Measurements from ENCODE around the gene SMU1.

Gene SMU1

DNA sequence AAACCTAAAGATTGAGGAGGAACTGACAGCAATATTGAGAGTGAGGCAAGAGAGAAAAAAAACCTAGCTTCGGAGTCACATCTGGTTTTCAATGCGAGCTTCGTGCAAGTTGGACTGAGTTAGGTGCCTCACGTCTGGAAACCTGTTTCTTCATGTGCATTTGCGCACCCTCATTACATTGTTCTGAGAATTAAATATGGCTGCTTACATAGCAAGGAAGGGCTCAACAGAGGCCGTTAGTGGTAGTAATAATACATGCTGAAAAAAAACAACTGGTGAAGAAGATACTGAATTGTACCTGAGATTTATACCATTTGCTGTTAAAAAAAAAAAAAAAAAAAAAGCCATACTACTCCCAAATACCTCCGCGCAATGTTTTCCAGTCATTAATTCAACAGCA, 32.8 kb downstream of the SMU1 start:
- no peak for DNase-seq

DNA sequence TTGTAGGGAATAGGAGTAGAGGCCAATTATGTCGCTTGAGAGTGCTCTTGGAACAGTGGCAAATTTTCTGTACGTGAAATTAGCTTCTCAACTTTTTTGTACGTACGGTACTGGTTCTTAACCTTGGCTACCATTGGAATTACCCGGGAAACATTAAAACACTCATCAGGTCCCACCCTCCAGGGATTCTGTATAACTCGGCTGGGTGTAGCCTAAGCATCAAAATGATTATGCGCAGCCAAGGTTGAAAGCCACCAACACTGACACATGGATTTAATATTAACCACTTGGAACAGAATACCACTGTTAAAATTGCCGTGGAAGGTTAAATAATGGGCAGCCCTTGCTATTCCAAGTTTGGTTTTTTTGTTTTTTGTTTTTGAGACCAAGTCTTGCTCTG, 34.0 kb downstream of the SMU1 start:
- no peak for DNase-seq

GRCh38 chr9:33041432-33042188, 34.9 kb downstream of the SMU1 start:
- no peak for DNase-seq

DNA sequence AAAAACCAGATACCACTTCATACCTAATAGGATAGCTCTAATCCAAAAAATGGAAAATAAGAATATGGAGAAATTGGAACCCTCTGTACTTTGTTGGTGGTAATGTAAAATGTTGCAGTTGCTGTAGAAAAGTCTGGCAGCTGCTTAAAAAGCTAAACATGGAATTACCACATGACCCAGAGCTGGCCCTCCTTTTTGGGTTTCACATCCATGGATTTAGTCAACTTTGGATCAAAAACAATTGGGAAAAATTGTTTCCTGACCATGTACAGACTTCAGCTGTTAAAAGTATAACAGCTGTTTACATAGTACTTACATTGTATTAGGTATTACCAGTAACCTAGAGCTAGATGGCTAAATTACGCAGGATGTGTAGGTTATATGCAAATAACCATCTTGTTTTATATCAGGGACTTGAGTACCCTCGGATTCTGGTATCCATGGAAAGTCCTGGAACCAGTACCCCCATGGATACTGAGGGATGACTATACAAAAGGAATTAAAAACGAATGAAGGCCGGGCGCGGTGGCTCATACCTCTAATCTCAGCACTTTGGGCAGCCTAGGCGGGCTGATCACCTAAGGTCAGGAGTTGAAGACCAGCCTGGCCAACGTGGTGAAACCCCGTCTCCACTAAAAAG, 35.6 kb downstream of the SMU1 start:
- no peak for DNase-seq

GRCh38 chr9:33032865-33033264, 43.6 kb downstream of the SMU1 start:
- no peak for DNase-seq

DNA sequence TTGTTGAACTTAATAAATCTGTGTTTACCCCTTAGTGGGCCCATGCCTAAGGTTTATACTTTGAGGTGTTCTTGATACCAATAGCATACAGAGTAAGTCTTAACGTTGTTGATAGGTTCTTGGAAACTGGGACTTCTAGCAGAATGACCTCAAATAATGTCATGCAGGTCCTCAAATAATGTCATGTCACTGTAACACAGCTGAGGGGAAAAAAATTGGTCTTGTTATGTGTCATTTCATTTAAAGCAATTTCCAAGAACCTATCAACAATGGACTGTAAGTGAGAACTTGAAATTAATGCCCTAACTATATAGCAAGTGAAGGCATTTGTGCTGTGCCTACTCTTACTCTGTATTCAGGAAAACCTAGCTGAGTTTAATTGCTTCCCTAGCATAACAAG, 44.2 kb downstream of the SMU1 start:
- no peak for DNase-seq

DNA sequence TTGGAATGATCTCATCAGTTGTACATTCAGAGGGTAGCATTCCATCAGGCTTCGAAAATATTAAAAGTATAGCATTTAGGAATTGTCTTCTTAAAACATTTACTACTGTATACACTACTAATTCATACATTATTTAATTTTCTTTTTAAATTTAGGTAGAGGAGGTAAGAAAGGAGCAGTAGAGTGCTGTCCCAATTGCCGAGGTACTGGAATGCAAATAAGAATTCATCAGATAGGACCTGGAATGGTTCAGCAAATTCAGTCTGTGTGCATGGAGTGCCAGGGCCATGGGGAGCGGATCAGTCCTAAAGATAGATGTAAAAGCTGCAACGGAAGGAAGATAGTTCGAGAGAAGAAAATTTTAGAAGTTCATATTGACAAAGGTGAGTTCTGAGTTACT, 46.2 kb downstream of the SMU1 start:
- no peak for DNase-seq

- DNase-seq = no peak
Observed at GRCh38 chr9:33029231-33029786, 47.2 kb downstream of the SMU1 start.

DNA sequence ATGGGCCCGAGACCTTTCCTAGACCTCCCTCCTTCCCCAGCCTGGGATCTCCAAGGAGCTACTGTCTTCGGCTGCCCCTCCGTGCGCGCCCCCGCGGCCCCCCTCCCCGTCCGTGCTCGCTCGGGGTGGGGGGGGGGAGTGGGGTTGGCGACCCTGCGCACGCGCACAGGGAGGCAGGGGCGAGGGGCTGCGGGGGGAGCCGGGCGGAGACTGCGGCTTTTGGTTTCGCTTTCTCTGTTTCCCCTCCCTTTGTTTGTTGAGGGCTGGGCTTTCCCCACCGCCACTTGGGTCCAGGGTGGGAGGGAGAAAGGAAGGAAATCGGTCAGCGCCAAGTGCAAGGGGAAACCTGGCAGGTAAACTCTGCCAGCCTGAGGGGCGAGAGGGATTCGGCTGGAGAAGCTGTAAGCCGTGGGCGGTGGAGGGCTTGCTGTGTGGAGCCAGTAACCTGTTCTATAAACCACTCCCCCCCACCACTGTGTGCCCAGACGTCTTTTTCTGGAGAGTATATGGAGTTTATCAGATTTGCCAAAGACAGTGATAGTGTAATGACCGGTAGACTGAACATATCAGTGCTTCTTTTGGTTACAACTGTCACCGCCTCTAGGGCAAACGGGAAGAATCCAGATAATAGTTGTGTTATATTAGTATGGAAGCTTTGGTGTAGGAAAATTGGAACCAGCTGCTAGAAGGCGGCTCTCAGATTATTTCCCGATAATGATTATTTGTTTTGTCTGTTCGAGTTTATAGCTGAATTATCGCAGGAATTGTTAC, 50.7 kb downstream of the SMU1 start:
- DNase-seq = peak; percentile 85

DNA sequence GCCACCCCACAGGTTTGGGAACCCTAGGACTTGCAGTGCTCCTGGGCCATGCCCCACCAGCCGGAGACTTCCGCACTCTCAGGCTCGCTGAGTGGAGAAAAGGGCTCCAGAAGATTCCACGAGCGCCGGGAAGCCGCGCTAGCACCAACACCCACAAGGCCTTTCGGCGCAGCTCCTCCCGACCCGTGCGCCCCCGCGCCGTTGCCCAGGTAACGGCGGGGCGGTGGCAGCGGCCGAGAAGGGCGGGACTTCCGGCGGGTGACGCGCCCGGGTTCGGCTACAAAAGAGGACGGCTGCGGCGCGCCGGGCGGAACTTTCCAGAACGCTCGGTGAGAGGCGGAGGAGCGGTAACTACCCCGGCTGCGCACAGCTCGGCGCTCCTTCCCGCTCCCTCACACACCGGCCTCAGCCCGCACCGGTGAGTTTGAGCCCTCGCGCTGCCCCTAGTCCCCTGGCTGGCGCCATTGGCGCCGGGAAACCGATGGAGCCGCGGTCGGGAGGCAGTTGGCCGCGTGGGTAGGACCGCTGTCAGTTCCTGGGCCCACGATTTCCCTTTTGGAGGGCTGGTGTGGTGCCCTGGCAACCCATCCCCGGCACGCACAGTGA, 51.4 kb downstream of the SMU1 start, which contains the start of gene DNAJA1:
DNAJA1 (plus strand) TSS at position 308 of the 606 bp plus-strand sequence. CDS start 1,212 bp downstream, outside the sequence.
- peak; percentile 100 for DNase-seq

GRCh38 chr9:33024126-33024965, 52.1 kb downstream of the SMU1 start:
- no peak for DNase-seq

DNA sequence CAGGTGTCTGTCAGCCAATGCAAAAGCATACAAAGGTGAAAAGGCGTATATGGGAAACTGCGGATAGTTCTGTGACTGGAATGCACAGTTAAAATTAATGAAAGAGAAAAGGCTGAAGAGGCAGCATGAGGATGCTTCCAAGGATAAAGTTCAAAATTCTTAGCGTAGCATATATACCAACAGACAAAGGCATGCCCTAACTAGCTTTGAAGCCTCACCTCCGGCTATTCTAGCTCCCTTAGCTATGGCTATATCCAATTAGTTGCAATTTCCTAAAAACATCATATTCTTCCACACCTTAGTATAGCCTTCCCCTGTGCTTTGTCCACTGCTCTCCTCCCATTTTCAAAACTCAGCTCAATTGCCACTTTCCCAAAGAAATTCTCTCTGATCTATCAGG, 52.8 kb downstream of the SMU1 start:
- no peak for DNase-seq

DNA sequence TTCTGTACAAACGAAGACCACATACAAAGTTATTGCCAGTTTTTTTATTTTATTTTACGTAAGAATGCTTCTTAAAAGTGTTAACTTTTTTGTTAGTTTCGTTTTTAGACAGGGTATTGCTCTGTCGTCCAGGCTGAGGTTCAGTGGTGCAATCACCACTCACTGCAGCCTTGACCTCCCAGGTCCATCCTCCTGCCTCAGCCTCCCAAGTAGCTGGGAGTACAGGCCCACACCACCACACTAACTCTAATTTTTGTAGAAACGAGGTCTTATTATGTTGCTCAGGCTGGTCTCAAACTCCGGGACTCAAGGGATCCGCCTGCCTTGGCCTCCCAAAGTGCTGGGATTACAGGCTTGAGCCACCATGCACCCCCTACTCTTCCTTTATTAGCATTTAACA, 53.7 kb downstream of the SMU1 start:
- no peak for DNase-seq

DNA sequence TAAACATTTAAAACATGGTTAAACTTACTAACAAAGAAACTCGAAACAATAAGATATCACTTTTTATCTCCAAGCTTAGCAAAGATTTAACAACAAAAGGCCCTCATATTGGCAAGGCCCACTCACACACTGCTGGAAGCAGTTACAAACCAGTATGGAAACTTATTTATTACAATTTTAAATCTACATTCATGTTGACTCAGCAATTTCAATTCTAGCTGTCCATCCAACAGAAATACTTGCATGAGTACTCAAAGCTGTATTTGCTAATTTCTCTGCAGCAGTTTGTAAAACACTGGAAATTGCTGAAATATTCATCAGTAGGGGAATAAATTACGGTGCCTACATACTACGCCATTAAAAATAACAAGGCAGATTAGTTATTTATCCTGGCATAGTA, 54.2 kb downstream of the SMU1 start:
- DNase-seq = no peak

- DNase-seq = no peak
Observed at GRCh38 chr9:33019797-33020196, 56.7 kb downstream of the SMU1 start.

DNA sequence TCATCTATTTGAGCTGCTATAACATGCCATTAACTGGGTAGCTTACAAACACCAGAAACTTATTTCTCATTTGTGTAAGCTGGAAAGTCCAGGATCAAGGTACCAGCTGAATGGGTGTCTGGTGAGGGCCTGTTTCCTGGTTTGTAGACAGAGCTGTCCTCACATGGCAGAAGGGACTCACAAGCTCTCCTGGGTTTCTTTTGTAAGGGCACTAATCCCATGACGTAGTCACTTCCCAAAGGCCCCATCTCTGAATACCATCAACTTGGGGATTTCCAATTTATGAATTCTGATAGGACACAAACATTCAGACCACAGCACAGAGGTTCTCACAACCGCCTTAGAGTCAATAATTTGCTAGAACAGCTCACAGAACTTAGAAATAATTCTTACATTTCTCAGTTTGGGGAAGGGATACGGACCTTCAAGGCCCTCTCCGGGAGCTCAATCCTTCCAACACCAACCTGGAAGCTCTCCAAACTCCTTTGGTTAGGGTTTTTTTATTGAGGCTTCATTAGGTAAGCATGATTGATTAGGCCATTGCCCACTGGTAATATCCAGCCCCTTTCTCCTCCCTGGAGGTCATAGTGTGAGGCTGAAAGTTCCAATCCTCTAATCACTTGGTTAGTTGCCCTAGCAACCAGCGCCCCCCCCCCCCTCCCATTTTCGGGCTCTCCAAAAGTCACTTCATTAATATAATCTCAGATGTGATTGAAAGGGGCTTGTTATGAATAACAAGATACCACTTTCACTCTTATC, 59.0 kb downstream of the SMU1 start:
- DNase-seq = no peak

- no peak for DNase-seq
Observed at GRCh38 chr9:33014665-33015014, 61.8 kb downstream of the SMU1 start.

GRCh38 chr9:33013962-33014664, 62.4 kb downstream of the SMU1 start:
- no peak for DNase-seq

- DNase-seq = no peak
Observed at GRCh38 chr9:33012328-33013069, 64.0 kb downstream of the SMU1 start.

- DNase-seq = no peak
Observed at GRCh38 chr9:33011831-33012230, 64.6 kb downstream of the SMU1 start.

All from activated CD8-positive, alpha-beta memory T cell treated with anti-CD3 and anti-CD28 coated beads, Interleukin-2, amount 50 U/mL, for 48 hours (primary cell).